SK-N-SH (cell line): ENCODE results near the gene HES2. TPM values are rescaled to one million over a fixed set of nuclear protein-coding genes. Genes with fewer than 3 reads are reported as not detected.

ENCODE experiments used
- CTCF ChIA-PET: fragments of 300-600, 350-600 bp; formaldehyde crosslinking; extraction: SDS; loops from one replicate; lab custom pipeline; 2021; lab: Yijun Ruan, JAX
- POLR2A ChIA-PET: fragments of 350-600 bp; sonication (Branson Sonifier 250); formaldehyde crosslinking; extraction: SDS; loops from one replicate; lab custom pipeline; 2020; ENCODE audit warnings: antibody characterized with exemption, inconsistent platforms; lab: Yijun Ruan, JAX
- DNase-seq: peaks from one replicate; pipeline ENCODE4 v3.0.0; 2012
- H2AFZ ChIP-seq: fragments of 200-600 bp; sonication (generic); 2 replicates; pipeline ENCODE4 v1.8.1; 2016; ENCODE audit warnings: antibody characterized with exemption, mild to moderate bottlenecking, low read depth
- H3F3A ChIP-seq: fragments of 200-600 bp; sonication (generic); replicated peaks from 2 replicates; pipeline ENCODE3; 2016; ENCODE audit warnings: antibody characterized with exemption, mild to moderate bottlenecking; ENCODE audit not compliant: insufficient read depth
- H3K27ac ChIP-seq, 2 experiments: fragments of 200-500 bp in 1 of 2; fragments of 200-600 bp in 1 of 2; sonication (Bioruptor generic) in 1 of 2; sonication (generic), shearing (Covaris generic) in 1 of 2; 2 replicates each; pipeline versions ENCODE4 v1.5.1 to v1.6.1; 2014 to 2016; ENCODE audit warnings: low read depth in 2 of 2, inconsistent platforms in 1 of 2, low read length in 1 of 2, mild to moderate bottlenecking in 1 of 2, mixed read lengths in 1 of 2
- H3K27me3 ChIP-seq: fragments of 200-600 bp; sonication (generic), shearing (Covaris generic); 2 replicates; pipeline ENCODE4 v1.6.1; 2016; ENCODE audit warnings: mixed run types; ENCODE audit not compliant: insufficient read depth
- H3K36me3 ChIP-seq, 2 experiments: fragments of 200-500 bp in 1 of 2; fragments of 200-600 bp in 1 of 2; sonication (Bioruptor generic) in 1 of 2; sonication (generic) in 1 of 2; replicated peaks in 1 of 2; 2 replicates each; pipeline versions ENCODE3 to v1.5.1; 2014 to 2016; ENCODE audit warnings: low read length in 1 of 2, mild to moderate bottlenecking in 1 of 2; ENCODE audit not compliant: insufficient read depth in 2 of 2, control insufficient read depth in 1 of 2
- H3K4me1 ChIP-seq, 2 experiments: fragments of 200-500 bp in 1 of 2; fragments of 200-600 bp in 1 of 2; sonication (Bioruptor generic) in 1 of 2; sonication (generic), shearing (Covaris generic) in 1 of 2; 2 replicates each; pipeline versions ENCODE4 v1.5.1 to v1.6.1; 2014 to 2016; ENCODE audit warnings: low read depth in 1 of 2, low read length in 1 of 2, mixed run types in 1 of 2; ENCODE audit not compliant: insufficient read depth in 2 of 2, control insufficient read depth in 1 of 2
- H3K4me2 ChIP-seq: fragments of 200-600 bp; sonication (generic), shearing (Covaris generic); 2 replicates; pipeline ENCODE4 v1.6.1; 2017; ENCODE audit warnings: mixed run types
- H3K4me3 ChIP-seq, 2 experiments: fragments of 200-500 bp in 1 of 2; fragments of 200-600 bp in 1 of 2; sonication (Bioruptor generic) in 1 of 2; sonication (generic), shearing (Covaris generic) in 1 of 2; 2 replicates each; pipeline versions ENCODE4 v1.5.1 to v1.8.1; 2014 to 2016; ENCODE audit warnings: low read depth in 2 of 2, inconsistent platforms in 1 of 2, low read length in 1 of 2, mild to moderate bottlenecking in 1 of 2, mixed read lengths in 1 of 2, moderate library complexity in 1 of 2
- H3K79me2 ChIP-seq: fragments of 200-600 bp; sonication (generic); 2 replicates; pipeline ENCODE4 v1.8.1; 2017; ENCODE audit warnings: mild to moderate bottlenecking; ENCODE audit not compliant: insufficient read depth
- H3K9ac ChIP-seq: fragments of 200-600 bp; sonication (generic); 2 replicates; pipeline ENCODE4 v1.6.1; 2017; ENCODE audit warnings: mixed run types
- H3K9me2 ChIP-seq: fragments of 200-600 bp; sonication (generic); 2 replicates; pipeline ENCODE4 v1.6.1; 2017; ENCODE audit warnings: mixed run types
- H3K9me3 ChIP-seq: fragments of 200-600 bp; sonication (generic); 2 replicates; pipeline ENCODE4 v1.6.1; 2017; ENCODE audit warnings: mixed run types, mild to moderate bottlenecking, moderate library complexity
- H4K20me1 ChIP-seq: fragments of 200-600 bp; sonication (generic); 2 replicates; pipeline ENCODE4 v1.6.1; 2017; ENCODE audit warnings: mild to moderate bottlenecking, mixed run types; ENCODE audit not compliant: insufficient read depth
- EP300 ChIP-seq, 2 experiments: IDR thresholded peaks; 2 replicates each; pipeline versions ENCODE4 v1.4.0 to v1.6.1; 2012; ENCODE audit warnings: borderline replicate concordance in 1 of 2, low read depth in 1 of 2, low read length in 1 of 2
- FOXM1 ChIP-seq: IDR thresholded peaks from 2 replicates; pipeline ENCODE4 v1.4.0; 2012; ENCODE audit warnings: low read depth, mild to moderate bottlenecking
- MEF2A ChIP-seq: IDR thresholded peaks from 2 replicates; pipeline ENCODE4 v1.4.0; 2012; ENCODE audit warnings: low read depth, borderline replicate concordance
- NRF1 ChIP-seq: IDR thresholded peaks from 2 replicates; pipeline ENCODE4 v1.6.1; 2012; ENCODE audit warnings: low read depth, mild to moderate bottlenecking, low read length
- RAD21 ChIP-seq: IDR thresholded peaks from 2 replicates; pipeline ENCODE4 v1.6.1; 2012; ENCODE audit warnings: mild to moderate bottlenecking, low read length
- RCOR1 ChIP-seq: fragments of 150-350 bp; IDR thresholded peaks from 2 replicates; pipeline ENCODE4 v1.6.1; 2017; ENCODE audit warnings: antibody characterized with exemption, low read length
- REST ChIP-seq: IDR thresholded peaks from 2 replicates; pipeline ENCODE4 v1.6.1; 2012; ENCODE audit warnings: mild to moderate bottlenecking, low read depth, low read length, moderate library complexity
- RFX5 ChIP-seq: IDR thresholded peaks from 2 replicates; pipeline ENCODE4 v1.6.1; 2012; ENCODE audit warnings: mild to moderate bottlenecking, improper control_type of control experiment, low read length
- TAF1 ChIP-seq: IDR thresholded peaks from 2 replicates; pipeline ENCODE4 v1.6.1; 2012; ENCODE audit warnings: low read depth, mild to moderate bottlenecking, low read length, moderate library complexity, borderline replicate concordance
- USF1 ChIP-seq: IDR thresholded peaks from 2 replicates; pipeline ENCODE4 v1.4.0; 2012; ENCODE audit warnings: low read depth, borderline replicate concordance
- USF2 ChIP-seq: fragments of 150-350 bp; IDR thresholded peaks from 2 replicates; pipeline ENCODE4 v1.6.1; 2017; ENCODE audit warnings: antibody characterized with exemption, low read length, low read depth, borderline replicate concordance
- YY1 ChIP-seq: IDR thresholded peaks from 2 replicates; pipeline ENCODE4 v1.4.0; 2012; ENCODE audit warnings: low read depth, mild to moderate bottlenecking
- ZBTB33 ChIP-seq: IDR thresholded peaks from 2 replicates; pipeline ENCODE4 v1.4.0; 2012; ENCODE audit warnings: low read depth, borderline replicate concordance
- WGBS: methylation state at CpG from one replicate; pipeline ENCODE4 v1.1.6; 2017; ENCODE audit warnings: low lambda C conversion rate; 5-methylcytosine and 5-hydroxymethylcytosine counted together
- polyA plus RNA-seq, 3 experiments: library from polyadenylated mRNA; depleted of rRNA; stranded (reverse); fragments of >200 nt; gene quantifications; 2 replicates each; pipeline ENCODE4 v1.2.3, GENCODE V29; 2012

Gene HES2
- polyA plus RNA-seq, 1 of the 3 experiments (the other 2 are of a cell fraction), result 0.03 TPM

- no peaks in the 10 kb centered on the region; a peak in 1 of 4 replicates for H3K4me1 ChIP-seq
- no peak overlapping the region for H2AFZ ChIP-seq
- H3K9ac ChIP-seq, result no peak overlapping the region
- H3K4me3 ChIP-seq, result no peak overlapping the region
- WGBS, result 93% methylated on average over 5 of the region's 7 CpGs
- no peaks in the 10 kb centered on the region for H3K9me2 ChIP-seq
- ChIA-PET CTCF (interaction anchor here (1.1 to 13.6 kb wide), 11 partner anchors 8 to 203 kb away, joined by 3 to 290 read pairs (median 9); partner anchors contain the start of genes ESPN, GPR153, HES2 and HES3), POLR2A (no interaction called here)
- H3K36me3 ChIP-seq, result no peaks in the 10 kb centered on the region
- no peaks in the 10 kb centered on the region for H3K79me2 ChIP-seq
- H3K27ac ChIP-seq, result no peak overlapping the region
- no peaks in the 10 kb centered on the region for H4K20me1 ChIP-seq
- TF ChIP-seq YY1 (no peak), EP300 (IDR thresholded peaks at IDR 0.05; ENCODE audit: borderline replicate concordance in 1 of 2, low read depth in 1 of 2, low read length in 1 of 2) (no peak), USF2 (no peak), RCOR1 (no peak), ZBTB33 (no peak), TAF1 (no peak), FOXM1 (no peak), REST (no peak), RFX5 (no peak), RAD21 (no peak), USF1 (no peak), NRF1 (no peak), MEF2A (no peak)
- TF ChIP-seq, all 33 proteins: peak for 0
- Histone ChIP-seq H3K4me2 (no peak overlapping the region), H3F3A (peaks cover 8% of the 10 kb centered on the region), H3K27me3 (no peaks in the 10 kb centered on the region), H3K9me3 (no peaks in the 10 kb centered on the region)
- no peak for DNase-seq
Observed at GRCh38 chr1:6441586-6441985, 21.9 kb upstream of the HES2 start.
